NCI-H187 treated with DMSO at 0.1 percent for 48 hours (cell line): ENCODE results near the gene ZNF460.
"Not testable (repeated sequence)": the region's sequence is repeated elsewhere in the genome, so short reads cannot be mapped to it uniquely, and the experiment has no call there.

ENCODE experiments used
- DNase-seq: peaks from one replicate; lab custom pipeline; 2025; lab: John Stamatoyannopoulos, UW

The ZNF460 gene

DNA sequence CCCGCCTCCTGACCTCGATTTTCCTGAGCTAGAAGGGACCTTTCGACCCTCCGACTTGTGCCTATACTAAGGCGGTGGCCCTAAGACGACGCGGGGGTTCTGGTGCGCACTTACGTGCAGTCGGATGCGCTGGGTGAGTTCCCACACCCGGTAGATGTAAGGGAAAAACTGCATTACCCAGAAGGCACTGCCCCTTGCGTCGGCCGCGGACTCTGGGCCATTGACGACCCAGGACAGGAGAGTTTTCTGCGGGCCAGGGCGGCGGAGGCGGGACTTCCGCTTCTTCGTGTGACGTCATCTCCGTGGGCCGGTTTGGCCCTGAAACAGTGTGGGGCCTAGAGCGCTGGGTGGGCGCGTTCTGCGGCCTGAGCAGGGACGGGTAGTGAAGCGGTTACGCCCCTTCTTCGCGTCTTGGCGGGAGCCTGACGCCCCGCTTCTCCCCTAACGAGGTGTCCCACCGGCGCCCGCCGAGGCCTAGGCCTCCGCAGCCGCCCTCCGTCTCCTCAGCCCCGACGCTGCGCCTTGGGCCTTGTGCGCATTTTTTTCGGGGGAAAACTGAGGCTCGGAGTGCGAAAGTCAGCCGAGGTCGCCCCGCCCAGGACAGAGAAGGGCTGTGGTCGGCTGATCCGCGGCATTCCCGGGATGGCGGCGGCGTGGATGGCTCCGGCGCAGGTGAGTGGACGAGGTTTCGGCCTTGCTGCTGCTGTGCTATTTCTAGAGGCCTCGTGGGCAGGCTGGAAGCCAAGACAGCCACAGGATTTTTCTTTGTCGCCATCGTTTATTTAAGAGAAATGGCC lies at the start of gene ZNF460:
ZNF460 (plus strand) TSS at position 321 of the 797 bp plus-strand sequence; CDS start at position 643, 322 bp downstream.
- peak; percentile 85 for DNase-seq

DNA sequence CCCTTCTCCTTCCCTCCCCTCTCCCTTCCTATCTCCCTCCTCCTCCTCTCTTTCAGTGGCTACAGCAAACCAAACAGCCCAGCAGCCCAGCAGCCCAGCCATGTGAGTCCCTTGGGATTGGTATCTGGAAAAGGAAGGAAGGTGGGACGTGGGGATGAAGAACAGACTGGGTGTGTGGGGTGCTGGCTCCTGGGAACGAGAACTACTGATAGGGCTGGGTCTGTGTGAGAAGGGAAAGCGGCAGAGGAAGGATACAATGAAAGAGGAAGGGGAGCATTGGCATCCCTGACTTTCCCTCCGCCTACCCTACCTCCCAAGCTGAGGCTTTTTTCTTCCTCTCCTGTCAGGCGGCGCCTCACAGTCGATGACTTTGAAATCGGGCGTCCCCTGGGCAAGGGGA lies 48.6 kb upstream of the ZNF460 start:
- no peak for DNase-seq

DNA sequence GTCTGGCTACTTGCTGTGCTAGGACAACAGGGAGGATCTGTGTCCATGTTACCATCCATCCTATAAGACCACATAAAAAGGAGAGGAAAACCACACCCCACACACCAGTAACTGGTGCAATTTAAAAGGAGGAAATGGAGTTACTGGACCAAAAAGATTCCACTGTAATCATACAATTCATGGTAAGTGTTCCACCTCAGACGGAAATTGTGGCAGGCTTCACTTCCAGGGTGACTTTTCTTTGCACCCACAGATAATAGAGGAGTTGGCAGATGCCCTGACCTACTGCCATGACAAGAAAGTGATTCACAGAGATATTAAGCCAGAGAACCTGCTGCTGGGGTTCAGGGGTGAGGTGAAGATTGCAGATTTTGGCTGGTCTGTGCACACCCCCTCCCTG lies 47.1 kb upstream of the ZNF460 start:
- no peak for DNase-seq

DNA sequence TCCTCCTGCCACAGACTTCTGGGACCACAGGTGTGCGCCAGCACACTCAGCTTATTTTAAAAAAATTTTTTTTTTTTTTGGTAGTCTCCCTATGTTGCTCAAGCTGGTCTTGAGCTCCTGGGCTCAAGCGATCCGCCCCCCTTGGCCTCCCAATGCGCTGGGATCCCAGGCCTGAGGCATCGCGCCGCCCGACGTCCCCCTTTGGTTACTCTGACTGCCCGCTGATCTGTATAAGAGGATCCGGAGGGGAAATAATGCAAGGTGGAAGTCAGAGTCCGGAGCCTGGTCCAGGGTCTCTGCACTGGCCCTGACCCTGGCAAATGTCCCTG lies 40.3 kb upstream of the ZNF460 start:
- no peak for DNase-seq

DNA sequence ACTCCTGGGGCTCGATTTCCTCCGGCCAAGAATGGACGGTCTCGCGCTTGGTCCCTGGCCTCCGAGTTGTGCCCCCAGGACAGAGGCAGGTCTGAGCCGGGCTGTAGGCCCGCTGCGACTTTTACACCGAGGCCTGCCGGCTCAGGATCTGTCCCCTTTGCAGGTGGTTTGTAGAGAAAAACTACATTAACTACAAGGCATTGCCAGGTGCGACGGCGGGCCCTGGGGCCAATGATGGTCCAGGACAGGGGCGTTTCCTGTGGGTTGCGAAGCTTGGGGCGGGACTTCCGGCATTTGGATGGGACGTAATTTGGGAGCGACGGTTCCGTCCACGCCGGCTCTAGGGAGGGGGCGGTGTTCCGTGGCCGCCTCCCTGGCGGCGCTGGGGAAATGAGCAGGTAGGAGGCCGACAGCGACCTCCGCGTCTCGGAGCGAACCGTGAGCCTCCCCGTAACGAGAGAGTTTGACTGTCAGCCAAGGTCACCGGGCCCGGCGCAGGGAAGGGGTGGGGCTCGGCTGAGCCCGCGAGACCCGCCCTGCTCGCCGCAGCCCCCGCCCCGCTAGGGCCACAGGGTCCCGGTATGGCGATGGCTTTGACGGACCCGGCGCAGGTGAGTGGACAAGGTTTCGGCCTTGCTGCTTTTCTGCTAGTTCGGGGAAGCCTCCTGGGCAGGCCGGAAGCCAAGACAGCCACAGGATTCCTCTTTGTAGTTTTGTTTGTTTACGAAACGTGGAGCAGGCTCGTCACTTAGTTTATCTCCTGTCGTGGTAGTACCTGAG lies 39.8 kb upstream of the ZNF460 start, which contains the start of gene ZNF805:
ZNF805 (plus strand) TSS at position 322 of the 780 bp plus-strand sequence; CDS start at position 582, 260 bp downstream.
- DNase-seq: peak; percentile 60

DNA sequence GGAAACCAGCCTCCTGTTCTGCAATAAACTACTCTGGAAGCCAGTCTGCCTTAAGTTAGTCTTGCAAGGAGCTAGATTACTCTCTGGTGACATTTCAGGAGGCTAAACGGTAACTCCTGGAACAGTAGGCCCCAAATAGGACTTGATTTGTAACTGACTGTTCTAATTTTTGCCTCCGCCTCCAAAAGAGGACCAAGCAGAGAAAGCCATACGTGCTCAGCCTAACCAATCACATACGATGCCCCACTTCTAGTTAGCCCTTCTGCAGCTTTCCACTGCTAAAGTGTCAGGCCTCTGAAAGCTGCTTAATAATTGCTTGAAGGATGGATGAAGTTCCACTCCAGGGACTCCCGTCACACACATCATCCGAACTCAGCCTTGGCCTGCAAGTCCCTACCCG lies 39.1 kb upstream of the ZNF460 start:
- DNase-seq: no peak

DNA sequence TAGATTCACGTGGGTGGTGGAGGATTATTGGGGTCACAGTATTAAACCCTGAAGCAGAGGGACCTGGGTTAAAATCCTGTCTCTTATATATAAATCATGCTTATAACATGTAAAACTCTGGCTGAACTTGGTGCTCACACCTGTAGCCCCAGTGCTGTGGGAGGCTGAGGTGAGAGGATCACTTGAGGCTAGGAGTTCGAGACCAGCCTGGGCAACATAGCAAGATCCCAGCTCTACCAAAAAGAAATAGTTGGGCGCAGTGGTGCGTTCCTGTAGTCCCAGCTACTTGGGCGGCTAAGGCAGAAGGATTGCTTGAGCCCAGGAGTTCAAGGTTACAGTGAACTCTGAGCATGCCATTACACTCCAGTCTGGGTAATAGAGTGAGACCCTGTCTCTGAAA lies 37.5 kb upstream of the ZNF460 start:
- DNase-seq: no peak

DNA sequence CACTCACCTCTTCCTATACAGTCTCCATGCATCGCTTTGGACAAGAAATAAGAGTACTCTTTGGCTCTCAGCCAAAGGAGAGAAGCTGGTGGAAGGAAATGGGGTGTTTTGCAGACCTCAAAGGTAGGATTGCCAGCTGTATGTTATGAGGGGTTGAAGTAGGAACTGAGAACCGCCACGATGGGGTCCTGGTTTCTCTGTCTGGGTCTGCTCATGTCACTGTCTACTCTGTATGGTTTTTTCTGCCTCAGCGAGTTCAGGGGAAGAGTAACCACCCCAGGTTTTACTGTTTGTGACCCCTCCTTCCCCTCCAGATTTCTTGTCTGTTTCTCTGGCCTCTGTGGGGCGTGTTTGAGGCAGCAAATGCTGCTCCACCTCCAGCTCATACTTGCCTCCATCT lies 35.8 kb upstream of the ZNF460 start:
- no peak for DNase-seq

DNA sequence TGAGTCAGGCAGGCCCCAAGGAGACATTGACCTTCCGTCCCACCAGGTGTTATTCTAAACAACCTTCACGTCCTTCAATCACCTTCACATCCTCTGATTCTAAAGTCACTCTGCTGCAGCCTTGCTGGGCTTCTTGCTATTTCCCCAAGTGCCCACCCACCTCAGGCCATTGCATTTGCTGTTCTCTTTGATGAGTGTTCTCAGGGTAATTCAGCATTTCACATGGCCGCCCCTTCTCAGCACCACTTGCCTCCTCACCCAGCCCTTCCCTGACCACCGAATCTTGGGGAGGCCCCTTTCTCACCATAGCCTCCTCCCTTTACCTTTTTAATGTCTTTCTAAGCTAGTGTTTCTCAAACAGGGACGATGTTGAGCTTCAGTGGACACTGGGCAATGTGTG lies 35.2 kb upstream of the ZNF460 start:
- no peak for DNase-seq

DNA sequence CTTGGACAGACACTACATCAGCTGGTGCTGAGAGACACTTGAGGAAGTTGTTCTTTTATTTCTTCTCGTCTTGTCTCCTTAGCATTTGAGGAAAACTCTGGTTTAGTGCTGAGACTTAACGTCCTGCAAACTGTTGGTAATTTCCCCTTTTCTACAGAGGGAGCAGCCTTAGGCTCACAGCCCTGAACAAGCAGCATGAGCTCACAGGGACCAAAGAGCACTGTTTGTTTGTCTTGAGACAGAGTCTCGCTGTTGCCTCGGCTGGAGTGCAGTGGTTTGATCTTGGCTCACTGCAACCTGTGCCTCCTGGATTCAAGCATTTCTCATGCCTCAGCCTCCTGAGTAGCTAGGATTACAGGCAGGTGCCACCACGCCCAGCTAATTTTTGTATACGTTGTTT lies 34.3 kb upstream of the ZNF460 start:
- no peak for DNase-seq

DNA sequence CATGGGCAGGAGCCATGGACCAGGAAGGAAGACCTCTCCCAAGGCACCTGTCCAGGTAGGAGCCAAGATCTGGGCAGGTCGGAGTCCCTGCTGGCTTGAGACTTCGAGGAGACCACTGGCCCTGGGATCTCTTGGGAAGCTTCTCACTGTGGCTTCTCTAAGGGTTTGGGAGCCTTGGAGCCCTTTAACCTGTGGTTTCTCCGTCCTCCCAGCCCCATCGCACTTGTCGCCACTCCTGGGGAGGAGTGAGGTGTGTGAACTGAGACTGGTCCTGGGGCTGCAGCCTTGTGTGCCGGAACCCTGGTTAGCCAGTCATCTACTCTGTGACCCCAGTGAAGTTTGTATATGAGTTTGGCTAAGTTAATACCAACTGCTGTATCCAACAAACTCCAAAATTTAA lies 31.6 kb upstream of the ZNF460 start:
- no peak for DNase-seq

DNA sequence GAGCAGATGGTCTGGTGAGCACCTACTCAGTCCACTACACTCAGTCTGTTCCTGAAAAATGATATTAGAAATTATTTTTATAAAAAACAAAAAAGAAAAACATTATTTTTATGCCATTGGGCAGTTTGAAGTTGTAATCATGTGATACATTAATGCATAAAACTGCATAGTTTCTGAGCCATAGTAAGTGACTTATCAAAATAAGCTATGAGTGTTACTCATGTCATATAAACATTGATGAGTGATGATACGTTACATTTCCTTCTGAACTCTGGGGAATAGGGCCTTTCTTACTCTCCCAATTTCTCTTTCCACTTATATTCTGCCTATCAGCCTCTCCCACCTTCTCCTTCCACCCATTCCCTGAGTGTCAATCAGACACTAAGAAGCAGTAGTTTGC lies 31.0 kb upstream of the ZNF460 start:
- DNase-seq: no peak

DNA sequence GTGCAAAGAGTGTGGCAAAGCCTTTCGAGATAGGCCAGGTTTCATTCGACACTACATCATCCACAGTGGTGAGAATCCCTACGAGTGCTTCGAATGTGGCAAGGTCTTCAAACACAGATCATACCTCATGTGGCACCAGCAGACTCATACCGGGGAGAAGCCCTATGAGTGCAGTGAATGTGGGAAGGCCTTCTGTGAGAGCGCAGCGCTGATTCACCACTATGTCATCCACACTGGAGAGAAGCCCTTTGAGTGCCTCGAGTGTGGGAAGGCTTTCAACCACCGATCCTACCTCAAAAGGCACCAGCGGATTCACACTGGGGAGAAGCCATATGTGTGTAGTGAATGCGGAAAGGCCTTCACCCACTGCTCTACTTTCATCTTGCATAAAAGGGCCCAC lies 26.5 kb upstream of the ZNF460 start:
- not testable (repeated sequence) for DNase-seq

DNA sequence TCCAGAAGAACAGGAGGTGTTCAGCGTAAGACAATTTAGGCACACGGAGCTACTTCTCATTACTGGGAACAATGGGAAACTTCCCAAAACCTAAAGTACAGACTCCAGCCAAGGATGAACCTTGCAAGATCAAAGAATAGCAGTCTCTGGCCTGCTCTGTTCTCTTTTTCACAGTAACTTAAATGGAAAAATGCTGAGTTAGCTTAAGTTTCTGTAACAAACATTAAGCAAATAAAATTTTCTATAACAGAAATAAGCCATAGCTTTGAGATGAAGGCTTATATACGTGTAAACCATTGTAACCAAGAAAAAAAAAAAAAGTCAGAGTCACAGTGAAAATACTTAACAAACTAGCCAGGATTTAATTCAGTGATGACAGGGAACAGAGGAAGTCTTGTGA lies 18.2 kb upstream of the ZNF460 start:
- no peak for DNase-seq

DNA sequence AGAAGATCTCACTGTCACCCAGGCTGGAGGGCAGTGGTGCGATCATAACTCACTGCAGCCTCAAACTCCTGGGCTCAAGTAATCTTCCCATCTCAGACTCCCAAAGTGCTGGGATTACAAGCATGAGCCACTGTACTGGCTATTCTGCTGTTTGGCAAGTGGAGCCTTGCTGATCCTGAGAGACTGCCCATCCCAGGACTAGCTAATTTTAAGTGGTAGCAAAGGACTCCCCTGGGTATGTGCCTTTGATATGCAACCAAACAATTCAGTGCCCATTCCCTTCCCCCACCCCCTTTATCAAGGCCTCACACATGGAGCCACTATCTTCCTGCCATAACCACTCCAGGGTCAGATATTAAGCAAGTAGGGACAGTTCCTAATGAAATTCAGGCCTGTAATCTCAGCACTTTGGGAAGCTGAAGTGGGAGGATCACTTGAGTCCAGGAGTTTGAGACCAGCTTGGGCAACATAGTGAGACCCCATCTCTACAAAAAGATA lies 17.0 kb upstream of the ZNF460 start:
- no peak for DNase-seq

DNA sequence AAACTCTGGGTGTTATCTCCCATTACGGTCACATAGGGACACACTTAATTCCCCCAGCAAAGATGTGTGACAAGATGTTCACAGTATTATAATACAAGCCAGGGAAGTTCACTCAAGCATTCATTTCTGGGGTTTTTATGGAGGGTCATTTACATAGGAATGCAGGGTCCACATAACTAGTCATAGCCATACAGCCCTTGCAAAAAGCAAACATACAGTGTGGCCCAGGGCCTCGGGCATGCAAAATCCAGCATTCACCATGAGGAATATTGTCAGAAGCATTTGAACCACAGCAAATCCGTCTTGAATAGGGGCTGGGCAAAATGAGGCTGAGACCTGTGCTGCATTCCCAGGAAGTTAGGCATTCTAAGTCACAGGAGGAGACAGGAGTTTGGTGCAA lies 13.0 kb upstream of the ZNF460 start:
- no peak for DNase-seq

DNA sequence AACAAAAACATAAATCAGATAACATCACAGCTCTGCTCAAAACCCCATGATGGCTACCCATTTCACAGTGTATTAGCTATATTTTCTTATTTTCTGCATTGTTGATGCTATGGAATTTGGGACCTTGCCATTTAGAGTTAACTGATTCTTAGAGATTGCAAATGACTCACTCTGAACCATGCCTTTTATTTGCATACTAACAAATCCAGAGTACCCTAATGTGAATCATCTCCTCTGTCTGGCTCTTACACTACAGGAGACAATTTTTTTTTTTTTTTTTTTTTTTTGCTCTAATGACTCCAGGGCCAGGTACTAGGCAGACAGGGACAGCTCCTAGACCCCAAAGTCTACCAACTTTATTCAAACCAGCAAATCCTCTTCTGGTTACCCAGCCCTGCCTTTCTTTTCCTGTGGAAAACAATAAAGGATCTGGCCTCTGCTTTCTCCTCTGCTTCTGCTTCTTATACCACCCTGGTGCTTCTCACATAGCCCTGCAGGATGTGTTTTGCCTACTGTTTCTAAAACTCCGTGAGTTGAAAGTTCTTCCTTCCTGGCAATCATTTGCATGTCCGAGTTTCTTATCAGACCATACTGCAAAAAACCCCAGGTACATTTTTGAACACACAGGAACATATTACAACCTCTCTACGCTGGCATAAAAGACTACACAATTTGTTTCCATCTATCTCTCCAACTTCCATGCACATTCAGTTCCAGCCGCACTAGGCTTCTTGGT lies 10.6 kb upstream of the ZNF460 start:
- DNase-seq: no peak

DNA sequence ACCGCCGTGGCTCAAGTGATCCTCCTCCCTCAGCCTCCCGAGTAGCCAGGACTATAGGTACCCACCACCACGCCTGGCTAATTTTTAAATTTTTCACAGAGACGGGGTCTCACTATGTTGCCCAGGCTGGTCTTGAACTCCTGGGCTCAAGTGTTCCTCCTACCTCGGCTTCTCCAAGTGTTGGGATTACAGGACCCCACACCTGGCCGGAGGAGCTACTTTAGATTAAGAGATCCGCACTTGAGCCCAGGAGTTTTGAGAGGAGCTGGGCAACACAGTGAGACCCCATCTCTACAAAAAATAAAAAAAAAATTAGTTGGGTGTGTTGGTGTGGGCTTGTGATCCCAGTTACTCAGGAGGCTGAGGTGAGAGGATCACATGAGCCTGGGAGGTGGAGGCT lies 9.0 kb upstream of the ZNF460 start:
- no peak for DNase-seq

DNA sequence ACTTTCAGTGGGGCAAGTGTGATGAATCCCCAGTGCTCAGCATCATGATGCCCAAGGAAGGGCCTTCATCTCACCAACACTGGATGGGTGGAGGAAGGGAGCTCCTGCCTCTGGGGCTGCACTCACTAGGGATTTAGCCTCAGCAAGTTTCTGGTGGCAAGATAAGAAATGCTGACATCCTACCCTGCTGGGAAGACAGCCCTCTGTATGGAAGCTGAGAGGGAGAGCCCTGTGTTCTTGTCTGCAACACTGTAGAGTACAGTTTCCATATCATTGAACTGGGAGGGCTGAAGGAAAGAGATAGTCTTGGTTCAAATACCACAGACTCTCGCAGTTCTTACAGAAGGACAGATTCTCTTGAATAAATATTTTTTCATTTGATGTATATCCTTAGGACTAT lies 7.3 kb upstream of the ZNF460 start:
- DNase-seq: no peak

DNA sequence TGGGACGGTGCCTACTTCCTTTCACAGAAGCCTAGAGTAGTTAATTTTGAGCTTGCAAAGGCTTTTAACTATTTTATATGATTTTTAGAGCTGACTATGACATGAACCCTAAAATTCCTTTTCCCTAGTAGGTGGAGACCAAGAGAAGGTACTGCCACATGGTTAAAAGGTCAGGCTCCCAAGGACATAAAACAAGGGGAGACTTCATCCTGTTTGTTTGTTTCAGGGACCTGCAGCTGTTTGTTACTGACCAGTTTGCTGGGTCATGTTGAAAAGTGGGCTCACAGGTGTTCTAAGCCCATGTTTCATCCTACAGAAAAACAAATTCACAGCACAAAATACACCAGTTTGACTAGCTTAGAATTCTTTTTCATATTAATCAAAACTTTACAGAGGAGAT lies 3.9 kb upstream of the ZNF460 start:
- no peak for DNase-seq

DNA sequence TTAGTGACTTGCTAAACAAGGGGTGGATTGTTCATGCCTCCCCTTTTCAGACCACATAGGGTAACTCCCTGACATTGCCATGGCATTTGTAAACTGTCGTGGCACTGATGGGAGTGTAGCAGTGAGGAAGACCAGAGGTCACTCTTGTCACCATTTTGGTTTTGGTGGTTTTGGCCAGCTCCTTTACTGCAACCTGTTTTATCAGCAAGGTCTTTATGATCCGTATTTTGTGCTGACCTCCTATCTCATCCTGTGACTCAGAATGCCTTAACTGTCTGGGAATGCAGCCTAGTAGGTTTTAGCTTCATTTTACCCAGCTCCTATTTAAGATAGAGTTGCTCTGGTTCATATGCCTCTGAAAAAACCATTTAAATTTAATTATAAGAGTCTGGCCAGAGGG lies 1.8 kb upstream of the ZNF460 start:
- DNase-seq: not testable (repeated sequence)

DNA sequence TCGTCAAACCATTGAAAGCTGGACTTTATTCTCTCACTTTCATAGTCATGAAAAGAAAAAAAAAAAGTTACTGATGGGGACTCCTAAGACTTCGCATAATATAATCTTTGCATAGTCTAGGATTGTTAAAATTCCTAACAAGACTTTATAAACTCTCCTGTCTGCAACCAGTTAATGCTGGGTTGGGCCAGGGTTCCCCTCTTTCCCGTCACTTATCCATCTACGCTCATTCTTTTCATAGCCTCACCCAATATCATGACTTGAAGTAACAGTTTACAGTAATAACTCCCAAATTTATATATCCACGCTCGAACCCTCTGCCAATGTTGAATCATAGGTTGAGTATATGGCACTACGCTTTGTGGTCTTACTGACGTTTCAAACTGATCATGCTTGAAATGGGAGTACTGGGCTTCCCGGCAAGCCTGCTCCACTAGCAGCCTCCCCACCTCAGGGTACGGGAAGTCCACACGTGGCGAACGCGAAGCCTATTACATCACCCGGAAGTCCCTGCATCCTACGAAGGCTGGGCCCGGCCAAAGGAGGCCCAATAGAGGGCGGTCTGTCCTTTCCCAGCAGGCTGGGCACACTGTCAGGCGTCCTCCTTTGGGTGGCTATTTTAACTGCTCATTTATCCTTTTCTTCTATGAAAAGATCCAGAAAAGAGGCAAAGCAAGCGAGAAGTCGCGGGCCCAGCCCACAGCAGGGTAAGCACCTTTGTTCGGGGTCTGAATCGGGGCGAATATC lies 694 bp upstream of the ZNF460 start:
- peak; percentile 58 for DNase-seq
